ENCODE measurements around the gene MUC22. TPM values are rescaled to one million over a fixed set of nuclear protein-coding genes. Genes with fewer than 3 reads are reported as not detected.
"Not testable (repeated sequence)": the region's sequence is repeated elsewhere in the genome, so short reads cannot be mapped to it uniquely, and the experiment has no call there.

Gene MUC22
- total RNA-seq, 4 donors from 2014 or later: not detected

- H3K27ac ChIP-seq (replicated peaks in 1 of 4): no peak overlapping the region
- intact Hi-C loops (cut with DNase I): no loop called here
- no peak for TF ChIP-seq POLR2AphosphoS5 (IDR thresholded peaks at IDR 0.05)
- TF ChIP-seq EP300 (IDR thresholded peaks at IDR 0.05): no peak
- TF ChIP-seq, protein P1, sequence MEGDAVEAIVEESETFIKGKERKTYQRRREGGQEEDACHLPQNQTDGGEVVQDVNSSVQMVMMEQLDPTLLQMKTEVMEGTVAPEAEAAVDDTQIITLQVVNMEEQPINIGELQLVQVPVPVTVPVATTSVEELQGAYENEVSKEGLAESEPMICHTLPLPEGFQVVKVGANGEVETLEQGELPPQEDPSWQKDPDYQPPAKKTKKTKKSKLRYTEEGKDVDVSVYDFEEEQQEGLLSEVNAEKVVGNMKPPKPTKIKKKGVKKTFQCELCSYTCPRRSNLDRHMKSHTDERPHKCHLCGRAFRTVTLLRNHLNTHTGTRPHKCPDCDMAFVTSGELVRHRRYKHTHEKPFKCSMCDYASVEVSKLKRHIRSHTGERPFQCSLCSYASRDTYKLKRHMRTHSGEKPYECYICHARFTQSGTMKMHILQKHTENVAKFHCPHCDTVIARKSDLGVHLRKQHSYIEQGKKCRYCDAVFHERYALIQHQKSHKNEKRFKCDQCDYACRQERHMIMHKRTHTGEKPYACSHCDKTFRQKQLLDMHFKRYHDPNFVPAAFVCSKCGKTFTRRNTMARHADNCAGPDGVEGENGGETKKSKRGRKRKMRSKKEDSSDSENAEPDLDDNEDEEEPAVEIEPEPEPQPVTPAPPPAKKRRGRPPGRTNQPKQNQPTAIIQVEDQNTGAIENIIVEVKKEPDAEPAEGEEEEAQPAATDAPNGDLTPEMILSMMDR (IDR thresholded peaks at IDR 0.05): no peak
- no peak for TF ChIP-seq POLR2A (IDR thresholded peaks at IDR 0.05; ENCODE audit: low read depth)
- no peak for DNase-seq (ENCODE audit: extremely low spot score)
- H3K27me3 ChIP-seq: peaks cover 0 to 4% (median 0%) of the 10 kb centered on the region in 4 donors
- no peak overlapping the region for H3K4me3 ChIP-seq
- H3K9me3 ChIP-seq: no peaks in the 10 kb centered on the region
- no peaks in the 10 kb centered on the region for H3K36me3 ChIP-seq
- H3K4me1 ChIP-seq: peaks cover 0 to 9% (median 0%) of the 10 kb centered on the region in 4 donors
- WGBS: 32% methylated on average over 8 of the region's 8 CpGs
Measured at GRCh38 chr6:31007694-31008093, 2.6 kb upstream of the MUC22 start.

DNA sequence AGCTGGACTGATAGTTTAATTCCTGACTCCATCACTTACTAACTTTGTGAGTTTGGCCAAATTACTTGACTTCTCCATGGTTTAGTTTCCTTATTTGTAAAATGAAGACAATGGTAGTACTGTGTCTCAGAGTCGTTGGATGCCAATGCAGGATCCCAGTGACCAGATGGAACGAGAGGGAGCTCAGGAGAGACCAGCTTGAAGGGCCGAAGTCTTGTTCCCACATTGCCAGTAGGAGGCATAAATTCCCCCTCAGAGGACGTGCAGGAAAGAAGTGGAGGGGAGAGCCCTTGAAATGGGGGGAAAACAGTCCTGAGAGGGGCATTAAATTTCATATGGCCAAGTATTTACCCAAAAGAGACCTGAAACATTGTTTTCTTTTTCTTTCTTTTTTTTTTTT lies 2.1 kb upstream of the MUC22 start:
- Histone ChIP-seq H3K27me3 (peaks cover 0 to 4% (median 0%) of the 10 kb centered on the region in 4 donors), H3K27ac (replicated peaks in 1 of 4) (no peak overlapping the region), H3K4me1 (peaks cover 0 to 9% (median 0%) of the 10 kb centered on the region in 4 donors), H3K4me3 (no peak overlapping the region), H3K36me3 (no peaks in the 10 kb centered on the region), H3K9me3 (no peaks in the 10 kb centered on the region)
- no peak for DNase-seq (ENCODE audit: extremely low spot score)
- intact Hi-C loops (cut with DNase I): no loop called here
- WGBS: 62% methylated on average over 4 of the region's 4 CpGs
- no peak for TF ChIP-seq POLR2A (IDR thresholded peaks at IDR 0.05; ENCODE audit: low read depth)
- TF ChIP-seq POLR2AphosphoS5 (IDR thresholded peaks at IDR 0.05): no peak

DNA sequence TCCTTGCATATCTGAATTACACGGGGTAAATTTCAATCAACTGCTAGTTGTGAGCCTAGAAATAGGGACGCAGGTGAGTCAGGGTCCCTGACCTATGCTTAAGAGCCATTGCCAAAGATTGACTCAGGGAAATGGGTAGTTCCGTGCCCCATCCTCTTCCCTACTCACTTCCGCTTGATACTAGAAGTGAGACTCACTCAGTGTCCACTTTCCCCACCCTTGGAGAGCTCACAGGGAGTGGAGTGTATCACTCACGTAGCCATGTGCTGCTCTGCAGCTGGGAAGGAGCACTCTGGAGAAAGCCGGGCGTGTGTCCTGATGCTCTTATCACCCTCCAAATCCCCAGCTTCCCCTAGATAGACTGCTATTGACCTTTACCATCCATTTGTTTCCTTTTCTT lies 543 bp upstream of the MUC22 start:
- H3K9me3 ChIP-seq: peaks cover 0 to 5% (median 2%) of the 10 kb centered on the region in 4 donors
- WGBS: 75% methylated on average over 7 of the region's 7 CpGs
- peaks cover 0 to 4% (median 0%) of the 10 kb centered on the region in 4 donors for H3K4me1 ChIP-seq
- intact Hi-C loops (cut with DNase I): no loop called here
- DNase-seq (ENCODE audit: extremely low spot score): no peak
- TF ChIP-seq EP300 (IDR thresholded peaks at IDR 0.05) (no peak), POLR2A (IDR thresholded peaks at IDR 0.05; ENCODE audit: low read depth) (no peak), POLR2AphosphoS5 (IDR thresholded peaks at IDR 0.05) (no peak)
- TF ChIP-seq, protein P1 (IDR thresholded peaks at IDR 0.05): no peak
- H3K27ac ChIP-seq (replicated peaks in 1 of 4): no peak overlapping the region
- no peak overlapping the region for H3K4me3 ChIP-seq
- H3K36me3 ChIP-seq: no peaks in the 10 kb centered on the region
- H3K27me3 ChIP-seq: peaks cover 0 to 10% (median 0%) of the 10 kb centered on the region in 4 donors

GRCh38 chr6:31011153-31011552 lies 879 bp downstream of the MUC22 start:
- peaks cover 0 to 13% (median 0%) of the 10 kb centered on the region in 4 donors for H3K27me3 ChIP-seq
- no peak overlapping the region for H3K27ac ChIP-seq (replicated peaks in 1 of 4)
- TF ChIP-seq POLR2AphosphoS5 (IDR thresholded peaks at IDR 0.05) (no peak), POLR2A (IDR thresholded peaks at IDR 0.05; ENCODE audit: low read depth) (no peak), EP300 (IDR thresholded peaks at IDR 0.05) (no peak)
- TF ChIP-seq, protein P1 (IDR thresholded peaks at IDR 0.05): no peak
- no peaks in the 10 kb centered on the region for H3K36me3 ChIP-seq
- peaks cover 0 to under 1% (median 0%) of the 10 kb centered on the region in 4 donors for H3K4me1 ChIP-seq
- H3K9me3 ChIP-seq: peaks cover 0 to 12% (median 5%) of the 10 kb centered on the region in 4 donors
- WGBS: 77% methylated on average over 6 of the region's 6 CpGs
- no peak overlapping the region for H3K4me3 ChIP-seq
- DNase-seq (ENCODE audit: extremely low spot score): no peak
- intact Hi-C loops (cut with DNase I): no loop called here

DNA sequence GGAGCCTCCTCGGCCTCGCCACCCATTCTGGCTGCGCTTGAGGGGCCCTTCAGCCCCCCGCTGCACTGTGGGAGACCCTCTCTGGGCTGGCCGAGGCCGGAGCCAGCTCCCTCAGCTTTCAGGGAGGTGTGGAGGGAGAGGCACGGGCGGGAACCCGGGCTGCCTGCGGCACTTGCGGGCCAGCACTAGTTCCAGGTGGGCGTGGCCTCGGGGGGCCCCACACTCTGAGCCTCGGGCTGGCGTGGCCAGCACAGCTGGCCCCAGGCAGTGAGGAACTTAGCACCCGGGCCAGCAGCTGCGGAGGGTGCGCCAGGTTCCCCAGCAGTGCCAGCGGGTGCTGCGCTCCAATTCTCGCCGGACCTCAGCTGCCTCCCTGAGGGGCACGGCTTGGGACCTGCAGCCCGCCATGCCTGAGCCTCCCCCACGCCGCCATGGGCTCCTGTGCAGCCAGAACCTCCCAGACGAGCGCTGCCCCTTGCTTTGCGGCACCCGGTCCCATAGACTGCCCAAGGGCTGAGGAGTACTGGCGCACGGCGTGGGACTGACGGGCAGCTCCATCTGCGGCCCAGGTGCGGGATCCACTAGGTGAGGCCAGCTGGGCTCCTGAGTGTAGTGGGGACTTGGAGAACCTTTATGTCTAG lies 6.5 kb downstream of the MUC22 start:
- DNase-seq (ENCODE audit: extremely low spot score): no peak
- Histone ChIP-seq H3K27ac (replicated peaks in 1 of 4) (no peak overlapping the region), H3K9me3 (peaks cover 0 to 12% (median 5%) of the 10 kb centered on the region in 4 donors), H3K27me3 (peaks cover 0 to 28% (median 0%) of the 10 kb centered on the region in 4 donors), H3K4me3 (no peak overlapping the region), H3K36me3 (no peaks in the 10 kb centered on the region), H3K4me1 (no peaks in the 10 kb centered on the region)
- intact Hi-C loops (cut with DNase I): no loop called here
- 92% methylated on average over 17 of the region's 36 CpGs for WGBS
- TF ChIP-seq EP300 (IDR thresholded peaks at IDR 0.05): no peak
- no peak for TF ChIP-seq POLR2A (IDR thresholded peaks at IDR 0.05; ENCODE audit: low read depth)
- TF ChIP-seq POLR2AphosphoS5 (IDR thresholded peaks at IDR 0.05): no peak
- TF ChIP-seq, protein P1 (IDR thresholded peaks at IDR 0.05): no peak

GRCh38 chr6:31017436-31017835 lies 7.2 kb downstream of the MUC22 start:
- H3K27me3 ChIP-seq: peaks cover 0 to 32% (median 0%) of the 10 kb centered on the region in 4 donors
- 92% methylated on average over 3 of the region's 3 CpGs for WGBS
- H3K4me1 ChIP-seq; H3K4me3 ChIP-seq; intact Hi-C loops (cut with DNase I); H3K27ac ChIP-seq (replicated peaks in 1 of 4); DNase-seq (ENCODE audit: extremely low spot score); H3K36me3 ChIP-seq: not testable (repeated sequence)
- peaks cover 0 to 12% (median 5%) of the 10 kb centered on the region in 4 donors for H3K9me3 ChIP-seq

Measured in esophagus muscularis mucosa (tissue), 4 donors.